Skeletal muscle cell (primary cell): ENCODE measurements around the gene SYNE2.
"Not testable (repeated sequence)": the region's sequence is repeated elsewhere in the genome, so short reads cannot be mapped to it uniquely, and the experiment has no call there.

Experiments
- DNase-seq: peaks from one replicate; pipeline ENCODE4 v3.0.0-alpha.2; 2010; ENCODE audit warnings: low read depth
- H3K4me3 ChIP-seq: 2 replicates; pipeline ENCODE4 v1.5.1; 2011; ENCODE audit warnings: low read depth, mild to moderate bottlenecking, control low read depth, low read length, moderate library complexity

The SYNE2 gene

GRCh38 chr14:63867933-63868921, 15.4 kb downstream of the SYNE2 start:
- no peak for DNase-seq
- no peak overlapping the region for H3K4me3 ChIP-seq

GRCh38 chr14:63869940-63870752, 17.3 kb downstream of the SYNE2 start:
- not testable (repeated sequence) for H3K4me3 ChIP-seq, DNase-seq

- H3K4me3 ChIP-seq, DNase-seq: not testable (repeated sequence)
Observed at GRCh38 chr14:63870753-63871037, 17.9 kb downstream of the SYNE2 start.

GRCh38 chr14:63874223-63874622, 21.4 kb downstream of the SYNE2 start:
- no peak overlapping the region for H3K4me3 ChIP-seq
- no peak for DNase-seq

- DNase-seq, result peak; percentile 67
- no peak overlapping the region for H3K4me3 ChIP-seq
Observed at GRCh38 chr14:63875311-63875710, 22.5 kb downstream of the SYNE2 start.

GRCh38 chr14:63877550-63877939, 24.7 kb downstream of the SYNE2 start:
- DNase-seq, result no peak
- no peak overlapping the region for H3K4me3 ChIP-seq

GRCh38 chr14:63878052-63878451, 25.2 kb downstream of the SYNE2 start:
- no peak overlapping the region for H3K4me3 ChIP-seq
- DNase-seq, result no peak

- no peak overlapping the region for H3K4me3 ChIP-seq
- DNase-seq, result no peak
Observed at GRCh38 chr14:63878792-63879191, 26.0 kb downstream of the SYNE2 start.

- H3K4me3 ChIP-seq, result no peak overlapping the region
- no peak for DNase-seq
Observed at GRCh38 chr14:63881926-63882325, 29.1 kb downstream of the SYNE2 start.

GRCh38 chr14:63887899-63888298, 35.1 kb downstream of the SYNE2 start:
- no peak for DNase-seq
- no peak overlapping the region for H3K4me3 ChIP-seq

GRCh38 chr14:63890553-63890952, 37.7 kb downstream of the SYNE2 start:
- no peak overlapping the region for H3K4me3 ChIP-seq
- DNase-seq, result no peak

- H3K4me3 ChIP-seq, result no peak overlapping the region
- DNase-seq, result no peak
Observed at GRCh38 chr14:63891148-63891975, 38.6 kb downstream of the SYNE2 start.

- no peak for DNase-seq
Observed at GRCh38 chr14:63892265-63892664, 39.5 kb downstream of the SYNE2 start.

GRCh38 chr14:63893701-63894458, 41.1 kb downstream of the SYNE2 start:
- DNase-seq, result peak; percentile 93
- no peak overlapping the region for H3K4me3 ChIP-seq

More at GRCh38 chr14:63892265-63892664, 39.5 kb downstream of the SYNE2 start:
- no peak overlapping the region for H3K4me3 ChIP-seq

- DNase-seq, result no peak
- no peak overlapping the region for H3K4me3 ChIP-seq
Observed at GRCh38 chr14:63895510-63895909, 42.7 kb downstream of the SYNE2 start.

- peak; percentile 88 for DNase-seq
- no peak overlapping the region for H3K4me3 ChIP-seq
Observed at GRCh38 chr14:63896278-63896720, 43.5 kb downstream of the SYNE2 start.

GRCh38 chr14:63897721-63898163, 44.9 kb downstream of the SYNE2 start:
- H3K4me3 ChIP-seq, result no peak overlapping the region
- peak; percentile 37 for DNase-seq

GRCh38 chr14:63899953-63900352, 47.1 kb downstream of the SYNE2 start:
- no peak overlapping the region for H3K4me3 ChIP-seq
- no peak for DNase-seq
